Heart left ventricle (tissue), 16 donors: Measurements from ENCODE around the gene FCHSD2. TPM values are rescaled to one million over a fixed set of nuclear protein-coding genes. Genes with fewer than 3 reads are reported as not detected.
A peak's percentile ranks its signal among the peaks of the same experiment; 100 is the strongest.

Experiments
- ATAC-seq, 4 donors: fragments of 200-7000 bp; cut with Tn5 transposase; one replicate each; pipeline ENCODE4 v1.9.1; 2020 to 2022; ENCODE audit warnings: moderate library complexity in 4 of 4, mild to moderate bottlenecking in 3 of 4, moderate number of reproducible peaks in 1 of 4
- DNase-seq, 5 donors: peaks; one replicate each; pipeline ENCODE4 v3.0.0-alpha.2; 2020
- H3K27ac ChIP-seq, 12 donors: fragments of 200-600 bp; sonication (generic) in 4 of 12; one replicate each; pipeline versions ENCODE4 v1.5.0 to v1.8.0; 2016 to 2022; ENCODE audit warnings: mild to moderate bottlenecking in 2 of 12
- H3K27me3 ChIP-seq, 9 donors: fragments of 200-600 bp; sonication (generic) in 2 of 9; one replicate each; pipeline versions ENCODE4 v1.5.1 to v1.8.0; 2016 to 2022; ENCODE audit warnings: mild to moderate bottlenecking in 3 of 9
- H3K36me3 ChIP-seq, 9 donors: fragments of 200-600 bp; sonication (generic) in 2 of 9; one replicate each; pipeline versions ENCODE4 v1.5.0 to v1.8.0; 2018 to 2022; ENCODE audit warnings: mild to moderate bottlenecking in 2 of 9
- H3K4me1 ChIP-seq, 12 donors: fragments of 200-600 bp; sonication (generic) in 4 of 12; one replicate each; pipeline versions ENCODE4 v1.5.0 to v1.8.0; 2016 to 2022; ENCODE audit warnings: mild to moderate bottlenecking in 3 of 12
- H3K4me3 ChIP-seq, 12 donors: fragments of 200-600 bp; sonication (generic) in 4 of 12; one replicate each; pipeline versions ENCODE4 v1.5.0 to v1.8.0; 2017 to 2022; ENCODE audit warnings: mild to moderate bottlenecking in 9 of 12, moderate library complexity in 4 of 12
- H3K9me3 ChIP-seq, 12 donors: fragments of 200-600 bp; sonication (generic) in 4 of 12; one replicate each; pipeline versions ENCODE4 v1.5.0 to v1.8.0; 2016 to 2022; ENCODE audit warnings: mild to moderate bottlenecking in 1 of 12
- POLR2A ChIP-seq, 2 donors: fragments of 450-650 bp; IDR thresholded peaks; one replicate each; pipeline ENCODE4 v1.6.1; 2017; ENCODE audit warnings: antibody characterized with exemption in 2 of 2, mild to moderate bottlenecking in 2 of 2, moderate library complexity in 2 of 2
- WGBS, 4 donors: extraction: QIAGEN DNeasy Blood & Tissue Kit in 2 of 4; methylation state at CpG; one replicate each; pipeline versions ENCODE4 v1.1.5 to v1.1.7; 2013 to 2018; 5-methylcytosine and 5-hydroxymethylcytosine counted together
- intact Hi-C, 10 donors: fragments of 100-400 bp; cut with DNase I; formaldehyde crosslinking; loops; one replicate each; pipeline versions ENCODE4 v1.11.1 to v1.14.2; 2022
- polyA plus RNA-seq, 2 donors: library from polyadenylated mRNA; stranded (reverse); fragments of 200-250 nt; gene quantifications; one replicate each; pipeline ENCODE4 v1.2.3, GENCODE V29; 2013
- total RNA-seq, 9 donors: library from RNA; depleted of rRNA in 2 of 9; stranded (reverse); fragments of >200 nt in 2 of 9; fragmentation: NEBNext Ultra II Directional in 3 of 9; extraction: Animal tissue kit (Norgen Biotek cat#: 25700) in 3 of 9; gene quantifications; one replicate each; pipeline versions ENCODE4 v1.1.0 to v1.2.4, GENCODE V29; 2016 to 2023
- TF ChIP-seq, protein P1 (sequence below), 12 donors: fragments of 200-600 bp; sonication (generic) in 4 of 12; IDR thresholded peaks; one replicate each; pipeline versions ENCODE4 v1.5.0 to v1.8.0; 2018 to 2022; ENCODE audit warnings: antibody characterized with exemption in 12 of 12, mild to moderate bottlenecking in 5 of 12
- donor health status: ischemic (EF 13 %, LVEDD 7.1; RV severe dilation, severe dysfunction).
- donor health status: healthy with polysubstance abuse.
- donor health status: DM: no; HTN: yes; CAD: no.
- donor health status: DM: no; HTN: no; CAD: no.
- donor health status: ischemic (EF 25% LVEDD 6.9; RV normal size, moderate dysfunction).
- donor health status: ischemic (EF 25% LVEDD 5.7; RV mildly dilated, moderate dysfunction).
- donor health status: healthy.
- donor health status: DM: yes; HTN: yes; CAD: no.
- donor health status: ischemic (EF 35%, LVEDD 5.7; RV mildly dilated, moderate dysfunction).
- donor health status: nonischemic (EF 11% LVEDD 7.7; RV severe dilation, severe dysfunction).
- donor health status: DM: yes; HTN: yes; CAD: no.
- donor health status: PGD.
- donor health status: ischemic (EF 29% LVEDD 5.4; RV normal size, mild dysfunction).
- donor health status: nonischemic (EF 23%, LVEDD 6.1; RV moderate dilation, normal function).

FCHSD2 gene
- total and polyA plus RNA-seq, 11 donors: 9.9 to 61.1 (median 39.0) TPM

DNA sequence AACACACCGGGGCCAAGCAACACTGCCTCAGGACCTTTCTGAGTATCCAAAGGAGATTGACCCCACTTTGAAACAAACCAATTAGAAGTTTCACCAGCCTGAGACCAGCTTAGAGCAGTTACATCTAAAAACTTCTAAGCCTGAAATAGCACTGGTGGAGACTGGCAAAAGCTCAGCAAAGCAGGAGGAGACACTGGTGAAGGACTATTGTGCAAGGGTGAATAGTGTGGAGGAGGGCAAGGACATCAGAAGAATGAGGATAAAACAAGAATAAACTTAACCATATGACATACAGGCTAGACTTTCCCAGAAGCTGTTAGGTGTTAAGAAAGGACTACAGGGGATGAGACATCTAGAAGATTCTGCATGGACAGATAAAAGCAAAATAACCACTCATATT, 152.4 kb downstream of the FCHSD2 start:
- Histone ChIP-seq H3K4me1 (peaks cover 0 to 54% (median 19%) of the 10 kb centered on the region in 12 donors), H3K27ac (peak overlapping the region in 6 of 12 donors; percentile 1 to 58 (median 14)), H3K36me3 (peaks cover 0 to 37% (median 18%) of the 10 kb centered on the region in 9 donors), H3K4me3 (no peak overlapping the region), H3K9me3 (peaks cover 0 to 3% (median 0%) of the 10 kb centered on the region in 12 donors), H3K27me3 (no peaks in the 10 kb centered on the region)
- intact Hi-C loops: no loop called here
- DNase-seq (no peak), ATAC-seq (peak; percentile 85 to 94 (median 90))
- TF ChIP-seq POLR2A (IDR thresholded peaks at IDR 0.05): no peak
- TF ChIP-seq, protein P1, sequence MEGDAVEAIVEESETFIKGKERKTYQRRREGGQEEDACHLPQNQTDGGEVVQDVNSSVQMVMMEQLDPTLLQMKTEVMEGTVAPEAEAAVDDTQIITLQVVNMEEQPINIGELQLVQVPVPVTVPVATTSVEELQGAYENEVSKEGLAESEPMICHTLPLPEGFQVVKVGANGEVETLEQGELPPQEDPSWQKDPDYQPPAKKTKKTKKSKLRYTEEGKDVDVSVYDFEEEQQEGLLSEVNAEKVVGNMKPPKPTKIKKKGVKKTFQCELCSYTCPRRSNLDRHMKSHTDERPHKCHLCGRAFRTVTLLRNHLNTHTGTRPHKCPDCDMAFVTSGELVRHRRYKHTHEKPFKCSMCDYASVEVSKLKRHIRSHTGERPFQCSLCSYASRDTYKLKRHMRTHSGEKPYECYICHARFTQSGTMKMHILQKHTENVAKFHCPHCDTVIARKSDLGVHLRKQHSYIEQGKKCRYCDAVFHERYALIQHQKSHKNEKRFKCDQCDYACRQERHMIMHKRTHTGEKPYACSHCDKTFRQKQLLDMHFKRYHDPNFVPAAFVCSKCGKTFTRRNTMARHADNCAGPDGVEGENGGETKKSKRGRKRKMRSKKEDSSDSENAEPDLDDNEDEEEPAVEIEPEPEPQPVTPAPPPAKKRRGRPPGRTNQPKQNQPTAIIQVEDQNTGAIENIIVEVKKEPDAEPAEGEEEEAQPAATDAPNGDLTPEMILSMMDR (IDR thresholded peaks at IDR 0.05): no peak
- 0 to 43% (median 1%) methylated on average over 1 of the region's 1 CpG for WGBS, 4 donors

DNA sequence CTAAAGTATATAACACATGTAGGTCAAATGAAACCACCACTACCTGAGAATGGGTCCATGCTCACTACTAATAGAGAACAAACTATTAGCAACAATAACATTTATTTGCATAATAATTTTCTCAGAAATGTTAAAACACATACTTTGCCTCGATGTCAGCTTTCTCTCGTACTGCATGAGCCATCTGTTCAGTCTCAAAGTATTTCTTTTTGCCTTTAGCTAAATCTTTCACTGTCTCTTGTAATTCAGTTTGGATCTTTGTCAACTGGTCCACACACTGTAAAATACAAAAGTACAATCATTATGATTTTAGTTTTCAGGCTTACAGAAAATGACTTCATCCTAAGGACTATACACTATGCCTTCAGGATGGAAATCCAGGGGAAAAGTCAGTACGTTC, 153.3 kb downstream of the FCHSD2 start:
- Histone ChIP-seq H3K27ac (peak overlapping the region in 2 of 12 donors; percentile 5 to 58), H3K4me1 (peaks cover 0 to 58% (median 23%) of the 10 kb centered on the region in 12 donors), H3K36me3 (peaks cover 0 to 39% (median 24%) of the 10 kb centered on the region in 9 donors), H3K27me3 (no peaks in the 10 kb centered on the region), H3K9me3 (peaks cover 0 to 3% (median 0%) of the 10 kb centered on the region in 12 donors), H3K4me3 (no peak overlapping the region)
- DNase-seq (no peak), ATAC-seq (no peak)
- intact Hi-C loops: no loop called here
- WGBS, 4 donors: 62 to 82% (median 79%) methylated on average over 3 of the region's 3 CpGs
- TF ChIP-seq, protein P1 (IDR thresholded peaks at IDR 0.05): no peak
- no peak for TF ChIP-seq POLR2A (IDR thresholded peaks at IDR 0.05)

DNA sequence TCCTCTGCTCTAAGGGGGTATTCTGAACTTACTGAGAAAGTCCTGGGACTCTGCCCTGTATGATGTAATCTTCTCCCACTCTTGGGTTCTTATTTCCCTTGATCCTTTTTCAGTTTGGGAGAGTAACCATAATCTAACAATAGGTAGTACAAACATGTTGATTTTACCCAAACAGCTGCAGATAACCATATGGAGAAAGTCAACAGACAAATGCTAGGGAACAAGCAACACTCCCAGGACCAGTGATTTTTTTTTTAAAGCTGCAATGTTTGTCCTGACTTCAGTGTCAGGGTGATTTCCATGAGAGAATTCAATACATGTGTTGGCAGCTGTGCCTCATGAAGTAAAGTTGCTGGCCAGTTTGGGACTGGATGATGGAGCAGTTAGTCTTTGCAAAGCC, 156.5 kb downstream of the FCHSD2 start:
- Histone ChIP-seq H3K4me1 (peaks cover 0 to 76% (median 23%) of the 10 kb centered on the region in 12 donors), H3K4me3 (no peak overlapping the region), H3K27me3 (no peaks in the 10 kb centered on the region), H3K9me3 (no peaks in the 10 kb centered on the region), H3K27ac (peak overlapping the region in 2 of 12 donors; percentile 3 to 4), H3K36me3 (peaks cover 0 to 60% (median 48%) of the 10 kb centered on the region in 9 donors)
- intact Hi-C loops: no loop called here
- DNase-seq (no peak), ATAC-seq (peak; percentile 7 to 55 (median 44))
- TF ChIP-seq POLR2A (IDR thresholded peaks at IDR 0.05): no peak
- TF ChIP-seq, protein P1 (IDR thresholded peaks at IDR 0.05): no peak

DNA sequence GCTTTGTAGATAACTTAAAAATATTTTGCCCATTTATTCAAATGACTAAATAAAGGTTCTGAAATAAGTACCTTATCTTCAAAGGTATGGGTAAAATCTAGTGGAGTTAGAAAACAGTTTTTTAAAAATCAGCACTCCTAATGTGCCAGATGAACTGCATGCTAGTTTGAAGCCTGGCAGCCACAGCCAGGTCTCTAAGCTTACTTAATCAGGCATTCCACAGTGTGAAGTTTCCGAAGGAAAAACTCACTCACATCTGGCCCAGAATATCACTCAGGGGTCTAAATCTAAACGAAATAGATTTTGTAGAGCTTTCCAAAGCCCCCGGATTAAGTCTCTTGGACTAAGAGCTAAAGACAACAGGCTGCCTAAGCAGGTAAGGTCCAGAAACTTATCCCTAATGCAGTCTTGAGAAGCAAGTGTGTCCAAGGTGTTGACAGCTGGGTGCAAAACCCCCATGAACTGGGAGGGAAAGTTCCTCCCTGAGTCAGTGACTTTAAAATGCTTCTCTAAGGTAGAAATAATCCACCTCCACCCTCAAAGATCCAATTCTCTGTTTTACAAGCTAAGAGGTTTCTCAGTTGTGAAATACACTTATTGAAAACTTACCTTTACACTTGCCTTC, 157.6 kb downstream of the FCHSD2 start:
- H3K36me3 ChIP-seq: peaks cover 0 to 70% (median 59%) of the 10 kb centered on the region in 9 donors
- no peaks in the 10 kb centered on the region for H3K9me3 ChIP-seq
- DNase-seq (no peak), ATAC-seq (peak in 2 of 4 donors; percentile 51 to 53)
- TF ChIP-seq, protein P1 (IDR thresholded peaks at IDR 0.05): no peak
- TF ChIP-seq POLR2A (IDR thresholded peaks at IDR 0.05): no peak
- H3K27me3 ChIP-seq: no peaks in the 10 kb centered on the region
- H3K27ac ChIP-seq: no peak overlapping the region
- intact Hi-C loops: no loop called here
- H3K4me3 ChIP-seq: no peak overlapping the region
- peaks cover 0 to 75% (median 16%) of the 10 kb centered on the region in 12 donors for H3K4me1 ChIP-seq
- WGBS, 4 donors: 33 to 40% (median 34%) methylated on average over 3 of the region's 3 CpGs
